SH-SY5Y (cell line): Measurements from ENCODE around the gene RIMS1.

Experiments
- GATA2 ChIP-seq: IDR thresholded peaks from 2 replicates; pipeline ENCODE4 v1.6.1; 2011; ENCODE audit warnings: mild to moderate bottlenecking, low read depth, low read length
- GATA3 ChIP-seq: IDR thresholded peaks from 2 replicates; pipeline ENCODE4 v1.6.1; 2011; ENCODE audit warnings: low read depth, mild to moderate bottlenecking, low read length, moderate library complexity

DNA sequence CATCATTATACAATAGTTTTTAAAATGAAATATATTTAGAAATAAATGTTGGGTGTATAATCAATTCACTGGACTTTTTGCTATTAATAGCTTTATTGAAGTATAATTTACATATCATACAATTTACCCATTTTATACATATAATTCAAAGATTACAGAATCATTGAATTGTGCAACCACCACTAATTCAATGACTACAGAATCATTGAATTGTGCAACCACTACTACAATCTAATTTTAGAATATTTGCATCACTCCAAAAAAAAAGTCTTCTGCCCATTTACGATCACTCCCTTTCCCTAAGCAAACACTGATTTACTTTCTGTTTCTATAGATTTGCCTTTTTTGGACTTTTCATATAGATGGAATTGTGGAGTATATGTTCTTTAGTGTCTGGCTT lies 35.1 kb upstream of the RIMS1 start:
- TF ChIP-seq GATA2 (no peak), GATA3 (no peak)
